ENCODE data around the gene CELSR1. TPM values are rescaled to one million over a fixed set of nuclear protein-coding genes. Genes with fewer than 3 reads are reported as not detected.

CELSR1 gene
- total RNA-seq, 1 experiment from 2014 or later, result 37.6 TPM

DNA sequence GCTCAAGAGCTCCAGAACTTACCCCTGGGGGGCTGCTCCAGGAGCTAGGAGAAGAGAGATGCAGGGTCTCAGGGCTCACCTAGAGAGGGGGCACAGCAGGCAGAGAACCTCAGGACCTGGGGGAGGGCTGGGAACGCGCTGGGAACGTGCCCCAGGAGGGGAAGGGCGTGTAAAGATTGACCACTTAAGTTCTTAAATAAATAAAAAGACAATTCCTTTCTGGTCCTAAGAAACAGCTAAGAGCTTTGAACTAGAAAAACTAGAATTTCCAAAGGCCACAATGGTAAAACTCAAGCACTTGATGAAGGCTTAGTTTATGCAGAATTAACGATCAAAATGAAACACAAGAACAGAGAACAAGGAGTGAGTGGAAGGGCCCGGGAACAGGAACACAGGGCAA is 89.1 kb downstream of the CELSR1 start:
- Histone ChIP-seq H2AFZ (no peak overlapping the region), H3K9me3 (ENCODE audit: insufficient read depth, low read depth) (no peaks in the 10 kb centered on the region), H3K4me2 (no peak overlapping the region), H3K27me3 (ENCODE audit: insufficient read depth, low read depth) (no peaks in the 10 kb centered on the region), H3K4me3 (no peak overlapping the region), H3F3A (ENCODE audit: insufficient read depth, low read depth) (peaks cover 25% of the 10 kb centered on the region), H3K4me1 (replicated peaks; ENCODE audit: insufficient read depth) (peaks cover 58% of the 10 kb centered on the region), H3K27ac (peak overlapping the region; percentile 1; the same call in 1 of the 2 replicates), H3K79me2 (ENCODE audit: low read depth) (peaks cover 34% of the 10 kb centered on the region), H3K36me3 (ENCODE audit: low read depth) (no peaks in the 10 kb centered on the region), H4K20me1 (ENCODE audit: insufficient read depth) (no peaks in the 10 kb centered on the region), H3K9me2 (ENCODE audit: insufficient read depth) (no peaks in the 10 kb centered on the region)
- no TSS peak for BruUV-seq (replicated peaks)
- CTCF ChIA-PET, result no interaction called here
- no peak for DNase-seq
- intact Hi-C loops (cut with micrococcal nuclease; ENCODE audit: unreplicated experiment), result no loop called here
- POLR2A ChIA-PET (ENCODE audit: unreplicated experiment), result interaction anchor here (0.6 kb wide), 1 partner anchor 128 kb away, joined by 3 read pairs; no protein-coding TSS in a partner anchor
- TF ChIP-seq, protein P1, sequence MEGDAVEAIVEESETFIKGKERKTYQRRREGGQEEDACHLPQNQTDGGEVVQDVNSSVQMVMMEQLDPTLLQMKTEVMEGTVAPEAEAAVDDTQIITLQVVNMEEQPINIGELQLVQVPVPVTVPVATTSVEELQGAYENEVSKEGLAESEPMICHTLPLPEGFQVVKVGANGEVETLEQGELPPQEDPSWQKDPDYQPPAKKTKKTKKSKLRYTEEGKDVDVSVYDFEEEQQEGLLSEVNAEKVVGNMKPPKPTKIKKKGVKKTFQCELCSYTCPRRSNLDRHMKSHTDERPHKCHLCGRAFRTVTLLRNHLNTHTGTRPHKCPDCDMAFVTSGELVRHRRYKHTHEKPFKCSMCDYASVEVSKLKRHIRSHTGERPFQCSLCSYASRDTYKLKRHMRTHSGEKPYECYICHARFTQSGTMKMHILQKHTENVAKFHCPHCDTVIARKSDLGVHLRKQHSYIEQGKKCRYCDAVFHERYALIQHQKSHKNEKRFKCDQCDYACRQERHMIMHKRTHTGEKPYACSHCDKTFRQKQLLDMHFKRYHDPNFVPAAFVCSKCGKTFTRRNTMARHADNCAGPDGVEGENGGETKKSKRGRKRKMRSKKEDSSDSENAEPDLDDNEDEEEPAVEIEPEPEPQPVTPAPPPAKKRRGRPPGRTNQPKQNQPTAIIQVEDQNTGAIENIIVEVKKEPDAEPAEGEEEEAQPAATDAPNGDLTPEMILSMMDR (conservative IDR thresholded peaks at IDR 0.05), result no peak
- no peak for TF ChIP-seq EZH2 (IDR thresholded peaks at IDR 0.05; ENCODE audit: low read depth)

DNA sequence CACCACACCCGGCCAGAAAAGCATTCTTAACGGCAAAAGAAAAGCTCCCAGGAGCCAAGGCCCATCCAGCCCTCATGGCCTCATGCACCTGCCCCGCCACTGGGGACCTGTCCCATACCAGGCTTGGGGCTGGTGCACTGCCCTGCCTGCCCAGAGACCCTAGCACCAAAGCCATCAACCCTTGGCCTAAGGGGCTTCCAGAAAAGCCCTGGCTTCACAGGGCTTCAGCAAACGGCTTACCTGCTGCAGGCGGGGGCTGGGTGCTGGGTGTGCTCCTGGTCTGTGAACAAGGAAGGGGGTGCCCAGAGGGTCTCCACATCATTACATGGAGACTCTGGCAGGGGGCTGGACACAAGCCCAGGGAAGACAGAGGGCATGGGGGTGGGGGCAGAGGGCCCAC is 89.5 kb downstream of the CELSR1 start:
- Histone ChIP-seq H3K27me3 (ENCODE audit: insufficient read depth, low read depth) (no peaks in the 10 kb centered on the region), H3K9me3 (ENCODE audit: insufficient read depth, low read depth) (no peaks in the 10 kb centered on the region), H3K36me3 (ENCODE audit: low read depth) (no peaks in the 10 kb centered on the region), H3K9me2 (ENCODE audit: insufficient read depth) (no peaks in the 10 kb centered on the region), H3K4me2 (no peak overlapping the region), H3K27ac (0 out of 2 replicates have a peak overlapping the region, but pooled peaks have one; percentile 1), H3F3A (ENCODE audit: insufficient read depth, low read depth) (peaks cover 25% of the 10 kb centered on the region), H3K4me3 (no peak overlapping the region), H3K79me2 (ENCODE audit: low read depth) (peaks cover 30% of the 10 kb centered on the region), H2AFZ (no peak overlapping the region), H3K4me1 (replicated peaks; ENCODE audit: insufficient read depth) (peaks cover 54% of the 10 kb centered on the region), H4K20me1 (ENCODE audit: insufficient read depth) (no peaks in the 10 kb centered on the region)
- no TSS peak for BruUV-seq (replicated peaks)
- no peak for DNase-seq
- ChIA-PET POLR2A (ENCODE audit: unreplicated experiment) (interaction anchor here (0.6 kb wide), 1 partner anchor 128 kb away, joined by 3 read pairs; no protein-coding TSS in a partner anchor), CTCF (no interaction called here)
- intact Hi-C loops (cut with micrococcal nuclease; ENCODE audit: unreplicated experiment), result no loop called here
- TF ChIP-seq, protein P1 (conservative IDR thresholded peaks at IDR 0.05), result no peak
- TF ChIP-seq EZH2 (IDR thresholded peaks at IDR 0.05; ENCODE audit: low read depth), result no peak

DNA sequence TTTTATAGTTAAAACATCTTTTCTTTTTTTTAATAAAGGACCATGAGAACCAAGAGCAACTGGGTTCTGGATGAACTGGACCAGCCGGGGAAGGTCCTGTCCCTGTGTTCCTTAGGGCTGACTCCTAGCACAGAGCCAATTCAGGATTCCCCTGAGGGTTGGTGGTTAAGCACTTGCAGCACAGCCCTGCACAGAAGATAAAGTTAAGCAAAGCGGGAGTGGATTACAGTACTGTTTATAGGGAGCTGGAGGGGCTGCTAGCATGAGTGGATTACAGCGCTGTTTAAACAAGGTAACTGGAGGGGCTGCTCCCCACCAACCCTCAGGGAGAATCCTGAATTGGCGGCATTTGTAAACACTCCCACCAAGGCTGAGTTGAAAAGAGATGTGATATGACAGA is 90.6 kb downstream of the CELSR1 start:
- Histone ChIP-seq H3K27ac (peak overlapping the region; percentile 23; the same call in 1 of the 2 replicates), H3K79me2 (ENCODE audit: low read depth) (peaks cover 20% of the 10 kb centered on the region), H3K9me2 (ENCODE audit: insufficient read depth) (no peaks in the 10 kb centered on the region), H4K20me1 (ENCODE audit: insufficient read depth) (no peaks in the 10 kb centered on the region), H3F3A (ENCODE audit: insufficient read depth, low read depth) (peaks cover 20% of the 10 kb centered on the region), H3K4me1 (replicated peaks; ENCODE audit: insufficient read depth) (peaks cover 42% of the 10 kb centered on the region), H3K4me2 (no peak overlapping the region), H3K27me3 (ENCODE audit: insufficient read depth, low read depth) (no peaks in the 10 kb centered on the region), H2AFZ (no peak overlapping the region), H3K36me3 (ENCODE audit: low read depth) (no peaks in the 10 kb centered on the region), H3K4me3 (no peak overlapping the region), H3K9me3 (ENCODE audit: insufficient read depth, low read depth) (no peaks in the 10 kb centered on the region)
- intact Hi-C loops (cut with micrococcal nuclease; ENCODE audit: unreplicated experiment), result no loop called here
- no peak for TF ChIP-seq EZH2 (IDR thresholded peaks at IDR 0.05; ENCODE audit: low read depth)
- TF ChIP-seq, protein P1 (conservative IDR thresholded peaks at IDR 0.05), result no peak
- no TSS peak for BruUV-seq (replicated peaks)
- CTCF ChIA-PET, result no interaction called here
- DNase-seq, result no peak
- POLR2A ChIA-PET (ENCODE audit: unreplicated experiment), result no interaction called here
